A549 (cell line): Measurements from ENCODE around the gene CTIF. TPM values are rescaled to one million over a fixed set of nuclear protein-coding genes. Genes with fewer than 3 reads are reported as not detected.
A peak's percentile ranks its signal among the peaks of the same experiment; 100 is the strongest.

ENCODE experiments used
- ATAC-seq, 2 experiments: fragments of 200-7000 bp in 1 of 2; fragments of >200 bp in 1 of 2; cut with Nextera tagmentation in 1 of 2; cut with Tn5 transposase in 1 of 2; 3 replicates each; pipeline versions ENCODE4 v1.8.0 to v1.9.1; 2018 to 2020; ENCODE audit warnings: mild to moderate bottlenecking in 1 of 2, moderate library complexity in 1 of 2
- CTCF ChIA-PET: fragments of 300-600 bp; sonication (Branson Sonifier 250); formaldehyde crosslinking; extraction: SDS; loops from one replicate; lab custom pipeline; 2021; ENCODE audit warnings: antibody characterized with exemption, inconsistent platforms; lab: Yijun Ruan, JAX
- POLR2A ChIA-PET: fragments of 350-600 bp; formaldehyde crosslinking; extraction: SDS; loops from one replicate; lab custom pipeline; 2021; ENCODE audit warnings: antibody characterized with exemption, inconsistent platforms; lab: Yijun Ruan, JAX
- DNase-seq, 2 experiments: peaks; one replicate each; pipeline versions ENCODE4 v3.0.0 to v3.0.0-alpha.2; 2011 to 2016; ENCODE audit warnings: low read depth in 1 of 2, low spot score in 1 of 2
- FAIRE-seq: peaks from 2 replicates; lab custom pipeline; 2011; peaks lifted over from hg19 to GRCh38; lab: Jason Lieb, UNC
- H3K27ac ChIP-seq, 2 experiments: fragments of >200 bp; sonication (Bioruptor Twin); formaldehyde crosslinking; 3 replicates each; pipeline ENCODE4 v1.5.1; 2016 to 2017
- H3K4me1 ChIP-seq: fragments of >200 bp; sonication (Bioruptor Twin); formaldehyde crosslinking; 3 replicates; pipeline ENCODE4 v1.6.1; 2016
- H3K4me2 ChIP-seq: fragments of >200 bp; sonication (Bioruptor Twin); formaldehyde crosslinking; 3 replicates; pipeline ENCODE4 v1.6.1; 2016
- H3K4me3 ChIP-seq: fragments of >200 bp; sonication (Bioruptor Twin); formaldehyde crosslinking; 3 replicates; pipeline ENCODE4 v1.5.1; 2016
- H3K9me3 ChIP-seq: fragments of >200 bp; sonication (Bioruptor Twin); formaldehyde crosslinking; 3 replicates; pipeline ENCODE4 v1.6.1; 2016
- ATOH8 ChIP-seq: fragments of 250-450 bp; sonication (Bioruptor Pico); IDR thresholded peaks from 2 replicates; pipeline ENCODE4 v1.5.0; 2020; ENCODE audit warnings: low read depth, mild to moderate bottlenecking, moderate library complexity
- BHLHE40 ChIP-seq: IDR thresholded peaks from 2 replicates; pipeline ENCODE4 v1.6.1; 2012; ENCODE audit warnings: low read depth, low read length, inconsistent platforms
- CEBPB ChIP-seq, 2 experiments: fragments of >200 bp in 1 of 2; sonication (Bioruptor Twin) in 1 of 2; formaldehyde crosslinking in 1 of 2; IDR thresholded peaks; 2 replicates each; pipeline ENCODE4 v1.6.1; 2012 to 2016
- EHF ChIP-seq: fragments of 250-450 bp; sonication (Bioruptor Pico); IDR thresholded peaks from 2 replicates; pipeline ENCODE4 v1.5.0; 2020; ENCODE audit warnings: mild to moderate bottlenecking
- ELK1 ChIP-seq: fragments of 150-350 bp; IDR thresholded peaks from 2 replicates; pipeline ENCODE4 v1.6.1; 2014; ENCODE audit warnings: low read depth, mild to moderate bottlenecking, low read length
- EP300 ChIP-seq, 2 experiments: fragments of >200 bp; sonication (Bioruptor Twin); formaldehyde crosslinking; IDR thresholded peaks; 2 replicates in 1 of 2; 3 replicates in 1 of 2; pipeline ENCODE4 v1.6.1; 2016 to 2017
- ESRRA ChIP-seq: fragments of 150-350 bp; IDR thresholded peaks from 2 replicates; pipeline ENCODE4 v1.6.1; 2014; ENCODE audit warnings: mild to moderate bottlenecking, low read length, borderline replicate concordance
- FOSB ChIP-seq: fragments of 250-450 bp; sonication (Bioruptor Pico); IDR thresholded peaks from 2 replicates; pipeline ENCODE4 v1.5.0; 2020; ENCODE audit warnings: mild to moderate bottlenecking, moderate library complexity
- FOSL2 ChIP-seq, 2 experiments: fragments of 450-650 bp in 1 of 2; fragments of >200 bp in 1 of 2; sonication (Bioruptor Twin) in 1 of 2; formaldehyde crosslinking; IDR thresholded peaks; 2 replicates each; pipeline versions ENCODE4 v1.5.0 to v1.6.1; 2016 to 2020; ENCODE audit warnings: mild to moderate bottlenecking in 1 of 2, moderate library complexity in 1 of 2
- GATA3 ChIP-seq: IDR thresholded peaks from 2 replicates; pipeline ENCODE4 v1.6.1; 2012; ENCODE audit warnings: borderline replicate concordance
- HDAC2 ChIP-seq: fragments of 200-600 bp; sonication (generic); IDR thresholded peaks from 2 replicates; pipeline ENCODE4 v1.6.1; 2016
- HOXB13 ChIP-seq: fragments of 250-450 bp; sonication (Bioruptor Pico); IDR thresholded peaks from 2 replicates; pipeline ENCODE4 v1.5.0; 2020; ENCODE audit warnings: low read depth, mild to moderate bottlenecking, moderate library complexity
- KDM1A ChIP-seq: fragments of 200-600 bp; sonication (generic); IDR thresholded peaks from 2 replicates; pipeline ENCODE4 v1.6.1; 2016; ENCODE audit warnings: low read depth, mild to moderate bottlenecking
- MAX ChIP-seq: IDR thresholded peaks from 2 replicates; pipeline ENCODE4 v1.6.1; 2012
- MAZ ChIP-seq: fragments of 150-350 bp; IDR thresholded peaks from 2 replicates; pipeline ENCODE4 v1.6.1; 2014; ENCODE audit warnings: antibody characterized with exemption, low read depth, low read length, borderline replicate concordance
- NFE2L2 ChIP-seq: fragments of 150-350 bp; conservative IDR thresholded peaks from 2 replicates; pipeline ENCODE4 v1.6.1; 2014; ENCODE audit warnings: low read length
- RNF2 ChIP-seq: fragments of 200-600 bp; sonication (generic); IDR thresholded peaks from 2 replicates; pipeline ENCODE4 v1.6.1; 2016; ENCODE audit warnings: low read depth, mild to moderate bottlenecking, antibody characterized with exemption, moderate library complexity, borderline replicate concordance
- ZNF302 ChIP-seq: fragments of 250-450 bp; sonication (Bioruptor Pico); IDR thresholded peaks from 2 replicates; pipeline ENCODE4 v1.9.0; 2021; ENCODE audit warnings: inconsistent platforms, mild to moderate bottlenecking, moderate library complexity
- WGBS: methylation state at CpG from one replicate; pipeline ENCODE4 v1.1.6; 2017; ENCODE audit errors: missing lambda C conversion rate; 5-methylcytosine and 5-hydroxymethylcytosine counted together
- polyA plus RNA-seq, 4 experiments: library from polyadenylated mRNA; depleted of rRNA in 3 of 4; stranded (reverse); fragments of >200 nt; fragmentation: RNase III in 1 of 4; extraction: RNeasy Plus Mini Kit Qiagen cat#74134 plus additional on column Dnase treatment in 1 of 4; gene quantifications; 2 replicates in 3 of 4; 3 replicates in 1 of 4; pipeline ENCODE4 v1.2.3, GENCODE V29; 2011 to 2017

Gene CTIF
- polyA plus RNA-seq, 2 of the 4 experiments (the other 2 are of a cell fraction), result 17.0 to 24.7 TPM

GRCh38 chr18:48557640-48558174, 18.9 kb downstream of the CTIF start:
- H3K4me2 ChIP-seq, result no peak overlapping the region
- FAIRE-seq (no peak), DNase-seq (no peak), ATAC-seq (no peak)
- H3K9me3 ChIP-seq, result no peaks in the 10 kb centered on the region
- CTCF ChIA-PET, result interaction anchor here (0.8 kb wide), 1 partner anchor 8 kb away, joined by 3 read pairs; no protein-coding TSS in a partner anchor
- POLR2A ChIA-PET, result no interaction called here
- TF ChIP-seq HOXB13 (no peak), HDAC2 (no peak)
- WGBS, result 87% methylated on average over 2 of the region's 2 CpGs
- peaks cover 8% of the 10 kb centered on the region for H3K4me1 ChIP-seq
- no peak overlapping the region for H3K4me3 ChIP-seq
- no peak overlapping the region for H3K27ac ChIP-seq

GRCh38 chr18:48558248-48558647, 19.4 kb downstream of the CTIF start:
- peaks cover 14% of the 10 kb centered on the region for H3K4me1 ChIP-seq
- FAIRE-seq (no peak), ATAC-seq (no peak)
- TF ChIP-seq EHF (CRISPR knock-in tag) (no peak), ATOH8 (CRISPR knock-in tag) (no peak), GATA3 (no peak), RNF2 (no peak), MAX (no peak), CEBPB (IDR thresholded peaks at IDR 0.05) (no peak), ESRRA (no peak), BHLHE40 (no peak), HDAC2 (no peak), FOSB (no peak), MAZ (no peak), ZNF302 (CRISPR knock-in tag) (no peak), EP300 (IDR thresholded peaks at IDR 0.05) (no peak)
- TF ChIP-seq, all 56 proteins: peak for 0
- Histone ChIP-seq H3K4me2 (no peak overlapping the region), H3K4me3 (no peak overlapping the region), H3K27ac (no peak overlapping the region), H3K9me3 (no peaks in the 10 kb centered on the region)
- WGBS, result 58% methylated on average over 2 of the region's 2 CpGs
- ChIA-PET CTCF (no interaction called here), POLR2A (no interaction called here)
- no peak for DNase-seq

- ATAC-seq (no peak), DNase-seq (no peak)
- WGBS, result 85% methylated on average over 7 of the region's 7 CpGs
- Histone ChIP-seq H3K27ac (no peak overlapping the region), H3K4me3 (no peak overlapping the region), H3K4me1 (peaks cover 24% of the 10 kb centered on the region), H3K4me2 (no peak overlapping the region), H3K9me3 (no peaks in the 10 kb centered on the region)
- POLR2A ChIA-PET, result no interaction called here
- CTCF ChIA-PET, result no interaction called here
- no peak for TF ChIP-seq EP300 (IDR thresholded peaks at IDR 0.05)
- no peak for TF ChIP-seq HDAC2
- TF ChIP-seq MAZ, result no peak
- TF ChIP-seq NFE2L2, result no peak
- TF ChIP-seq ELK1, result no peak
- TF ChIP-seq FOSL2 (IDR thresholded peaks at IDR 0.05), result no peak
- no peak for TF ChIP-seq FOSL2 (CRISPR knock-in tag; IDR thresholded peaks at IDR 0.05)
- no peak for TF ChIP-seq MAX
- TF ChIP-seq, all 56 proteins: peak for 0
- no peak for FAIRE-seq
These were observed 21.7 kb downstream of the CTIF start for GRCh38 chr18:48560491-48560890.

GRCh38 chr18:48562075-48562474, 23.2 kb downstream of the CTIF start:
- FAIRE-seq, result no peak
- Histone ChIP-seq H3K9me3 (no peaks in the 10 kb centered on the region), H3K4me3 (no peak overlapping the region), H3K4me1 (peaks cover 35% of the 10 kb centered on the region), H3K4me2 (no peak overlapping the region)
- ChIA-PET POLR2A (no interaction called here), CTCF (interaction anchor here (0.7 kb wide), 1 partner anchor 88 kb away, joined by 4 read pairs; no protein-coding TSS in a partner anchor)
- DNase-seq, result no peak
- peak in 1 of 2 experiments; percentile 21; a peak in 1 of 6 replicates for ATAC-seq
- TF ChIP-seq KDM1A, result 0 out of 2 replicates have a peak, but pooled peaks have one; percentile 44
- TF ChIP-seq MAZ, result no peak
- TF ChIP-seq, all 56 proteins: peak for 1
- peak overlapping the region in 1 of 2 experiments; percentile 60; a peak in 2 of 6 replicates for H3K27ac ChIP-seq
